ENCODE data around the gene BRME1.

The BRME1 gene

GRCh38 chr19:13870873-13871272 lies 35.0 kb downstream of the BRME1 start:
- no peaks in the 10 kb centered on the region for H3K27me3 ChIP-seq (replicated peaks in 2 of 5; ENCODE audit: control insufficient read depth in 4 of 5, insufficient read depth in 5 of 5, low read length in 4 of 5)
- WGBS (ENCODE audit: insufficient coverage), result 82% methylated on average over 1 of the region's 4 CpGs
- ChIA-PET CTCF (interaction anchor here (0.7 to 1.5 kb wide), 6 partner anchors 9 to 266 kb away, joined by 3 to 4 read pairs (median 3); partner anchors contain the start of gene ASF1B), POLR2A (interaction anchor here (1.1 kb wide), 1 partner anchor 34 kb away, joined by 4 read pairs; no protein-coding TSS in a partner anchor)
- peaks cover 3 to 30% (median 25%) of the 10 kb centered on the region in 4 experiments for H3K4me1 ChIP-seq (ENCODE audit: control extremely low read depth in 1 of 4, control insufficient read depth in 4 of 4, insufficient read depth in 4 of 4, low read length in 3 of 4)
- no peaks in the 10 kb centered on the region for H3K9me3 ChIP-seq (ENCODE audit: control extremely low read depth in 1 of 5, control insufficient read depth in 4 of 5, insufficient read depth in 2 of 5, low read depth in 1 of 5, low read length in 4 of 5)
- H3K4me3 ChIP-seq (ENCODE audit: control insufficient read depth in 1 of 7, extremely low read depth in 1 of 7, insufficient read depth in 4 of 7, low read depth in 2 of 7, low read length in 6 of 7), result no peak overlapping the region
- no peak overlapping the region for H3K27ac ChIP-seq (ENCODE audit: insufficient read depth in 1 of 2, low read depth in 1 of 2, low read length in 2 of 2, poor library complexity in 1 of 2, severe bottlenecking in 2 of 2)
- peaks cover 0 to 6% (median 0%) of the 10 kb centered on the region in 4 experiments for H3K36me3 ChIP-seq (ENCODE audit: control insufficient read depth in 4 of 4, insufficient read depth in 4 of 4, low read length in 3 of 4)
- no peak for DNase-seq

- H3K27me3 ChIP-seq (replicated peaks in 2 of 5; ENCODE audit: control insufficient read depth in 4 of 5, insufficient read depth in 5 of 5, low read length in 4 of 5), result no peaks in the 10 kb centered on the region
- no peaks in the 10 kb centered on the region for H3K9me3 ChIP-seq (ENCODE audit: control extremely low read depth in 1 of 5, control insufficient read depth in 4 of 5, insufficient read depth in 2 of 5, low read depth in 1 of 5, low read length in 4 of 5)
- H3K4me3 ChIP-seq (ENCODE audit: control insufficient read depth in 1 of 7, extremely low read depth in 1 of 7, insufficient read depth in 4 of 7, low read depth in 2 of 7, low read length in 6 of 7), result no peak overlapping the region
- no peak overlapping the region for H3K27ac ChIP-seq (ENCODE audit: insufficient read depth in 1 of 2, low read depth in 1 of 2, low read length in 2 of 2, poor library complexity in 1 of 2, severe bottlenecking in 2 of 2)
- CTCF ChIA-PET, result interaction anchor here (1.7 to 2.2 kb wide), 2 partner anchors 10 to 203 kb away, joined by 7 read pairs; partner anchors contain the start of gene MISP3
- 86% methylated on average over 12 of the region's 13 CpGs for WGBS (ENCODE audit: insufficient coverage)
- no peak for DNase-seq
- H3K4me1 ChIP-seq (ENCODE audit: control extremely low read depth in 1 of 4, control insufficient read depth in 4 of 4, insufficient read depth in 4 of 4, low read length in 3 of 4), result peaks cover 3 to 36% (median 32%) of the 10 kb centered on the region in 4 experiments
- H3K36me3 ChIP-seq (ENCODE audit: control insufficient read depth in 4 of 4, insufficient read depth in 4 of 4, low read length in 3 of 4), result peaks cover 0 to 6% (median 0%) of the 10 kb centered on the region in 4 experiments
- POLR2A ChIA-PET, result interaction anchor here (0.6 to 1.1 kb wide), 3 partner anchors 27 to 112 kb away, joined by 3 read pairs; no protein-coding TSS in a partner anchor
Observed at GRCh38 chr19:13869281-13869680, 36.6 kb downstream of the BRME1 start.

GRCh38 chr19:13868663-13869062 lies 37.3 kb downstream of the BRME1 start:
- Histone ChIP-seq H3K27me3 (replicated peaks in 2 of 5; ENCODE audit: control insufficient read depth in 4 of 5, insufficient read depth in 5 of 5, low read length in 4 of 5) (no peaks in the 10 kb centered on the region), H3K27ac (ENCODE audit: insufficient read depth in 1 of 2, low read depth in 1 of 2, low read length in 2 of 2, poor library complexity in 1 of 2, severe bottlenecking in 2 of 2) (no peak overlapping the region), H3K9me3 (ENCODE audit: control extremely low read depth in 1 of 5, control insufficient read depth in 4 of 5, insufficient read depth in 2 of 5, low read depth in 1 of 5, low read length in 4 of 5) (no peaks in the 10 kb centered on the region), H3K4me1 (ENCODE audit: control extremely low read depth in 1 of 4, control insufficient read depth in 4 of 4, insufficient read depth in 4 of 4, low read length in 3 of 4) (peaks cover 3 to 40% (median 34%) of the 10 kb centered on the region in 4 experiments), H3K4me3 (ENCODE audit: control insufficient read depth in 1 of 7, extremely low read depth in 1 of 7, insufficient read depth in 4 of 7, low read depth in 2 of 7, low read length in 6 of 7) (no peak overlapping the region), H3K36me3 (ENCODE audit: control insufficient read depth in 4 of 4, insufficient read depth in 4 of 4, low read length in 3 of 4) (peaks cover 0 to 6% (median 0%) of the 10 kb centered on the region in 4 experiments)
- DNase-seq, result no peak
- 100% methylated on average over 1 of the region's 4 CpGs for WGBS (ENCODE audit: insufficient coverage)
- ChIA-PET POLR2A (interaction anchor here (0.6 to 11.2 kb wide), 2 partner anchors 30 to 113 kb away, joined by 3 to 555 read pairs; no protein-coding TSS in a partner anchor), CTCF (interaction anchor here (1.1 to 2.2 kb wide), 3 partner anchors 11 to 266 kb away, joined by 3 to 7 read pairs (median 7); partner anchors contain the start of gene MISP3)

- Histone ChIP-seq H3K27me3 (replicated peaks in 2 of 5; ENCODE audit: control insufficient read depth in 4 of 5, insufficient read depth in 5 of 5, low read length in 4 of 5) (no peaks in the 10 kb centered on the region), H3K27ac (ENCODE audit: insufficient read depth in 1 of 2, low read depth in 1 of 2, low read length in 2 of 2, poor library complexity in 1 of 2, severe bottlenecking in 2 of 2) (peak overlapping the region; percentile 20 to 68), H3K4me1 (ENCODE audit: control extremely low read depth in 1 of 4, control insufficient read depth in 4 of 4, insufficient read depth in 4 of 4, low read length in 3 of 4) (peaks cover 3 to 43% (median 35%) of the 10 kb centered on the region in 4 experiments), H3K36me3 (ENCODE audit: control insufficient read depth in 4 of 4, insufficient read depth in 4 of 4, low read length in 3 of 4) (peaks cover 0 to 6% (median 0%) of the 10 kb centered on the region in 4 experiments), H3K4me3 (ENCODE audit: control insufficient read depth in 1 of 7, extremely low read depth in 1 of 7, insufficient read depth in 4 of 7, low read depth in 2 of 7, low read length in 6 of 7) (peak overlapping the region in 6 of 7 experiments; percentile 70 to 84 (median 76)), H3K9me3 (ENCODE audit: control extremely low read depth in 1 of 5, control insufficient read depth in 4 of 5, insufficient read depth in 2 of 5, low read depth in 1 of 5, low read length in 4 of 5) (no peaks in the 10 kb centered on the region)
- 64% methylated on average over 10 of the region's 15 CpGs for WGBS (ENCODE audit: insufficient coverage)
- CTCF ChIA-PET, result interaction anchor here (0.6 to 1.0 kb wide), 5 partner anchors 14 to 749 kb away, joined by 3 to 4 read pairs (median 3); no protein-coding TSS in a partner anchor
- POLR2A ChIA-PET, result interaction anchor here (0.5 to 11.2 kb wide), 3 partner anchors 13 to 28 kb away, joined by 3 to 555 read pairs (median 284); no protein-coding TSS in a partner anchor
- no peak for DNase-seq
Observed at GRCh38 chr19:13866463-13867046, 39.4 kb downstream of the BRME1 start.

GRCh38 chr19:13865571-13866462 lies 40.1 kb downstream of the BRME1 start:
- Histone ChIP-seq H3K4me3 (ENCODE audit: control insufficient read depth in 1 of 7, extremely low read depth in 1 of 7, insufficient read depth in 4 of 7, low read depth in 2 of 7, low read length in 6 of 7) (peak overlapping the region; percentile 48 to 84 (median 74)), H3K4me1 (ENCODE audit: control extremely low read depth in 1 of 4, control insufficient read depth in 4 of 4, insufficient read depth in 4 of 4, low read length in 3 of 4) (peaks cover 3 to 50% (median 42%) of the 10 kb centered on the region in 4 experiments), H3K27ac (ENCODE audit: insufficient read depth in 1 of 2, low read depth in 1 of 2, low read length in 2 of 2, poor library complexity in 1 of 2, severe bottlenecking in 2 of 2) (peak overlapping the region; percentile 20 to 68), H3K9me3 (ENCODE audit: control extremely low read depth in 1 of 5, control insufficient read depth in 4 of 5, insufficient read depth in 2 of 5, low read depth in 1 of 5, low read length in 4 of 5) (no peaks in the 10 kb centered on the region), H3K27me3 (replicated peaks in 2 of 5; ENCODE audit: control insufficient read depth in 4 of 5, insufficient read depth in 5 of 5, low read length in 4 of 5) (no peaks in the 10 kb centered on the region), H3K36me3 (ENCODE audit: control insufficient read depth in 4 of 4, insufficient read depth in 4 of 4, low read length in 3 of 4) (peaks cover 0 to under 1% (median 0%) of the 10 kb centered on the region in 4 experiments)
- POLR2A ChIA-PET, result interaction anchor here (0.5 to 11.2 kb wide), 4 partner anchors 13 to 79 kb away, joined by 3 to 555 read pairs (median 144); no protein-coding TSS in a partner anchor
- peak in 1 of 3 donors; percentile 67 for DNase-seq
- 0% methylated on average over 69 of the region's 82 CpGs for WGBS (ENCODE audit: insufficient coverage)
- CTCF ChIA-PET, result interaction anchor here (0.6 to 1.0 kb wide), 3 partner anchors 18 to 749 kb away, joined by 3 to 4 read pairs (median 4); no protein-coding TSS in a partner anchor

GRCh38 chr19:13864667-13865570 lies 41.0 kb downstream of the BRME1 start:
- WGBS (ENCODE audit: insufficient coverage), result 4% methylated on average over 38 of the region's 113 CpGs
- ChIA-PET CTCF (interaction anchor here (0.6 to 10.0 kb wide), 5 partner anchors 8 to 81 kb away, joined by 3 to 147 read pairs (median 32); no protein-coding TSS in a partner anchor), POLR2A (interaction anchor here (0.7 to 11.2 kb wide), 4 partner anchors 8 to 93 kb away, joined by 3 to 555 read pairs (median 144); no protein-coding TSS in a partner anchor)
- Histone ChIP-seq H3K4me3 (ENCODE audit: control insufficient read depth in 1 of 7, extremely low read depth in 1 of 7, insufficient read depth in 4 of 7, low read depth in 2 of 7, low read length in 6 of 7) (peak overlapping the region in 6 of 7 experiments; percentile 48 to 84 (median 76)), H3K4me1 (ENCODE audit: control extremely low read depth in 1 of 4, control insufficient read depth in 4 of 4, insufficient read depth in 4 of 4, low read length in 3 of 4) (peaks cover 3 to 53% (median 46%) of the 10 kb centered on the region in 4 experiments), H3K27me3 (replicated peaks in 2 of 5; ENCODE audit: control insufficient read depth in 4 of 5, insufficient read depth in 5 of 5, low read length in 4 of 5) (no peaks in the 10 kb centered on the region), H3K27ac (ENCODE audit: insufficient read depth in 1 of 2, low read depth in 1 of 2, low read length in 2 of 2, poor library complexity in 1 of 2, severe bottlenecking in 2 of 2) (peak overlapping the region in 1 of 2 experiments; percentile 25), H3K36me3 (ENCODE audit: control insufficient read depth in 4 of 4, insufficient read depth in 4 of 4, low read length in 3 of 4) (no peaks in the 10 kb centered on the region), H3K9me3 (ENCODE audit: control extremely low read depth in 1 of 5, control insufficient read depth in 4 of 5, insufficient read depth in 2 of 5, low read depth in 1 of 5, low read length in 4 of 5) (no peaks in the 10 kb centered on the region)
- peak in 1 of 3 donors; percentile 66 for DNase-seq
